ENCODE results near the gene ZNF740. TPM values are rescaled to one million over a fixed set of nuclear protein-coding genes. Genes with fewer than 3 reads are reported as not detected.

The ZNF740 gene
- total and polyA plus RNA-seq, 7 donors, result 3.3 to 22.8 (median 15.7) TPM

DNA sequence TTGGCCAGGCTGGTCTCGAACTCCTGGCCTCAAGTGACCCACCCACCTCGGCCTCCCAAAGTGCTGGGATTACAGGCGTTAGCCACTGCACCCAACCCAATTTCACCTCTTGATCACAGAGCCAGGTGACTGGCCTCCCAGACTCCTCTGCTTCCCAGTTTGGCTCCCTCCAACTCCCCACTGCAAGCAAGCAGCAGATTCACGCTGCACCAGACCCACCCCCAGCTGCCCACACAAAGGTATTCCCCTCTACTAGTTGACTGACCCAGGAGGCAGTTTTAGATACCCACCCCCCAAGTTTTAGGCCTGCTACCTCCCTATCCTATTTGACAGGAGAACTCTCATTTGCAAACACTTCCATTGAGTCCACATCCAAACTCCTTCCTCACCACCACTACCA is 46.3 kb downstream of the ZNF740 start:
- intact Hi-C loops (cut with DNase I), result no loop called here
- TF ChIP-seq, protein P1, sequence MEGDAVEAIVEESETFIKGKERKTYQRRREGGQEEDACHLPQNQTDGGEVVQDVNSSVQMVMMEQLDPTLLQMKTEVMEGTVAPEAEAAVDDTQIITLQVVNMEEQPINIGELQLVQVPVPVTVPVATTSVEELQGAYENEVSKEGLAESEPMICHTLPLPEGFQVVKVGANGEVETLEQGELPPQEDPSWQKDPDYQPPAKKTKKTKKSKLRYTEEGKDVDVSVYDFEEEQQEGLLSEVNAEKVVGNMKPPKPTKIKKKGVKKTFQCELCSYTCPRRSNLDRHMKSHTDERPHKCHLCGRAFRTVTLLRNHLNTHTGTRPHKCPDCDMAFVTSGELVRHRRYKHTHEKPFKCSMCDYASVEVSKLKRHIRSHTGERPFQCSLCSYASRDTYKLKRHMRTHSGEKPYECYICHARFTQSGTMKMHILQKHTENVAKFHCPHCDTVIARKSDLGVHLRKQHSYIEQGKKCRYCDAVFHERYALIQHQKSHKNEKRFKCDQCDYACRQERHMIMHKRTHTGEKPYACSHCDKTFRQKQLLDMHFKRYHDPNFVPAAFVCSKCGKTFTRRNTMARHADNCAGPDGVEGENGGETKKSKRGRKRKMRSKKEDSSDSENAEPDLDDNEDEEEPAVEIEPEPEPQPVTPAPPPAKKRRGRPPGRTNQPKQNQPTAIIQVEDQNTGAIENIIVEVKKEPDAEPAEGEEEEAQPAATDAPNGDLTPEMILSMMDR (IDR thresholded peaks at IDR 0.05), result no peak
- H3K27me3 ChIP-seq (ENCODE audit: insufficient read depth in 3 of 3, low read length in 2 of 3), result peaks cover 0 to 9% (median 1%) of the 10 kb centered on the region in 3 donors
- WGBS, 3 donors, result 93 to 96% (median 95%) methylated on average over 4 of the region's 4 CpGs
- no peaks in the 10 kb centered on the region for H3K9me3 ChIP-seq
- H3K27ac ChIP-seq, result no peak overlapping the region
- ATAC-seq (no peak), DNase-seq (peak in 1 of 2 donors; percentile 14)
- no peaks in the 10 kb centered on the region for H3K36me3 ChIP-seq (ENCODE audit: insufficient read depth in 1 of 2, low read depth in 1 of 2)
- no peak overlapping the region for H3K4me3 ChIP-seq
- H3K4me1 ChIP-seq, result peaks cover 19% of the 10 kb centered on the region

DNA sequence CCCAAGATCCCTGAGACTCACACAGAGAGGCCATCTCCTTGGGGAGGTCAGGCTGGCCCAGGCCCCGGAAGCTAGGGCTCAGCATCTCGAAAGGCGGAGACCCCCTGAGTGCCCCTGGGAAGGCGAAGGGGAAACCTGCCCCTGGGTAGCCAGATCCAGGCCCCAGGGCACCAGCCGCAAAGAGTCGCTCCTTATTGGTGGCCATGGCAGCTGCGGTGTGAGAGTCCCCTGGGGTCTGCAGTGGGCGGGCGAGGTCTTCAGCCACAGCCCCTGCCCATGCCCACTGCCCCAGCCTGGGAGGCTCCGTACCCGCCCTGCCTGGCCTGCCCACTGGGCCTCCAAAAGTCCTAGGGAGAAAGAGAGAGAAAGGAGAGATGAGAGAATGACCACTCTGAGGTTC is 46.8 kb downstream of the ZNF740 start:
- TF ChIP-seq, protein P1 (IDR thresholded peaks at IDR 0.05), result no peak
- intact Hi-C loops (cut with DNase I), result no loop called here
- no peak for ATAC-seq
- H3K36me3 ChIP-seq (ENCODE audit: insufficient read depth in 1 of 2, low read depth in 1 of 2), result no peaks in the 10 kb centered on the region
- peak in 1 of 2 donors; percentile 23 for DNase-seq
- peaks cover 16% of the 10 kb centered on the region for H3K4me1 ChIP-seq
- WGBS, 3 donors, result 92 to 95% (median 95%) methylated on average over 11 of the region's 11 CpGs
- peaks cover 0 to 11% (median 2%) of the 10 kb centered on the region in 3 donors for H3K27me3 ChIP-seq (ENCODE audit: insufficient read depth in 3 of 3, low read length in 2 of 3)
- no peak overlapping the region for H3K27ac ChIP-seq
- no peak overlapping the region for H3K4me3 ChIP-seq
- no peaks in the 10 kb centered on the region for H3K9me3 ChIP-seq

DNA sequence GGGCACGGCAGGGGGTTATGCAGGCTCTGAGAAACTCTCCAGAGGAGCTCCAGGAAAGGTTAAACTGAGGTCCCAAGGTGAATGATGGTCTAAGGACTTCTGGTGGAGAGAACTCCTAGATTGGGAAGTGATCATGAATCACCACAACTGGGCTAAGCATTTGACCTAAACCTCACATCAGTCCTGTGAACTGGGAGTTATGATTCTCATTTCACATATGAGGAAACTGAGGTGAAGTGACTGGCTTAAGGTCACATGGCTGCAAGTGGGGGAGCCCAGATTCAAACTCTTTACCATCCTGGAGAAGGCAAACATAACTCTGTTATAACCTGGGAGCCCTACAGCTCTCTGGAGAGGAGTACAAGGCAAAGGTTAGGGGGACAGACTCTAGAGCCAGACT is 47.3 kb downstream of the ZNF740 start:
- no peaks in the 10 kb centered on the region for H3K9me3 ChIP-seq
- WGBS, 3 donors, result 78 to 81% (median 80%) methylated on average over 1 of the region's 1 CpG
- TF ChIP-seq, protein P1 (IDR thresholded peaks at IDR 0.05), result no peak
- H3K27me3 ChIP-seq (ENCODE audit: insufficient read depth in 3 of 3, low read length in 2 of 3), result peaks cover 0 to 15% (median 2%) of the 10 kb centered on the region in 3 donors
- peaks cover 12% of the 10 kb centered on the region for H3K4me1 ChIP-seq
- ATAC-seq, result no peak
- intact Hi-C loops (cut with DNase I), result no loop called here
- no peaks in the 10 kb centered on the region for H3K36me3 ChIP-seq (ENCODE audit: insufficient read depth in 1 of 2, low read depth in 1 of 2)
- H3K27ac ChIP-seq, result no peak overlapping the region
- DNase-seq, result no peak
- no peak overlapping the region for H3K4me3 ChIP-seq

DNA sequence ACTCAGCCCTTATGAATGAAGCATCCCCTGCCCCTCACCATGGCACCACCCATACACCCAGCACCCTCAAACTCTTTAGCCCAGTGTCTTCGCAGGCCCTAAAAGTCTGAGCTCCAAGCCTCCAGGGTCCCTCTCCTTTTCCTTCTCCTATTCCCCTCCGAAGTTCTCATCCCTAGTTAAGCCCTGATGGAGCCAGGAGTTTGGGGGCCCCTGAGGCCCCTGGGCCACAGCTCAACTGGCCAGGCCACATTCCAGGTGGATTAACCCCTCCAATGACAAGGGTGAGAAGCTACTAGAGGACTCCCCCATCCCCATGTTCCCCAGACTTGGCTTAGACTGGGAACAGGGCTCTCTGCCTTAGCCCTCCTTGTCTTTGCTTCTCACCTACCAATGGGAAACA is 48.9 kb downstream of the ZNF740 start:
- Histone ChIP-seq H3K4me3 (no peak overlapping the region), H3K27ac (no peak overlapping the region), H3K36me3 (ENCODE audit: insufficient read depth in 1 of 2, low read depth in 1 of 2) (no peaks in the 10 kb centered on the region), H3K9me3 (no peaks in the 10 kb centered on the region), H3K4me1 (peaks cover 8% of the 10 kb centered on the region), H3K27me3 (ENCODE audit: insufficient read depth in 3 of 3, low read length in 2 of 3) (peaks cover 0 to 25% (median 2%) of the 10 kb centered on the region in 3 donors)
- TF ChIP-seq, protein P1 (IDR thresholded peaks at IDR 0.05), result no peak
- 71 to 96% (median 84%) methylated on average over 2 of the region's 2 CpGs for WGBS, 3 donors
- intact Hi-C loops (cut with DNase I), result no loop called here
- ATAC-seq (no peak), DNase-seq (no peak)
